PC-3 (cell line): Measurements from ENCODE around the gene TBX15. TPM values are rescaled to one million over a fixed set of nuclear protein-coding genes. Genes with fewer than 3 reads are reported as not detected.
"Not testable (repeated sequence)": the region's sequence is repeated elsewhere in the genome, so short reads cannot be mapped to it uniquely, and the experiment has no call there.

Experiments
- ATAC-seq: fragments of 200-7000 bp; cut with Tn5 transposase; 2 replicates; pipeline ENCODE4 v1.9.1; 2020; ENCODE audit warnings: mild to moderate bottlenecking, moderate library complexity
- BruUV-seq: library from RNA; stranded (reverse); fragments of 400-500 nt; replicated peaks from 2 replicates; lab custom pipeline; 2021; lab: Mats Ljungman, UMichigan
- CTCF ChIA-PET: fragments of 300-600 bp; sonication (Branson Sonifier 250); formaldehyde crosslinking; loops from one replicate; lab custom pipeline; 2022; ENCODE audit warnings: antibody characterized with exemption; lab: Charles Lee
- POLR2A ChIA-PET: fragments of 300-600 bp; sonication (Branson Sonifier 250); formaldehyde crosslinking; loops from one replicate; lab custom pipeline; 2022; ENCODE audit warnings: antibody characterized with exemption; ENCODE audit not compliant: unreplicated experiment; lab: Charles Lee
- DNase-seq: peaks from one replicate; pipeline ENCODE4 v3.0.0-alpha.2; 2015
- H2AFZ ChIP-seq: fragments of 300-600 bp; sonication (generic); 2 replicates; pipeline ENCODE4 v1.6.0; 2016; ENCODE audit warnings: antibody characterized with exemption, low read length
- H3F3A ChIP-seq: fragments of 300-600 bp; sonication (generic); one replicate; pipeline ENCODE4 v1.6.0; 2017; ENCODE audit warnings: antibody characterized with exemption, low read length, control low read depth, mild to moderate bottlenecking; ENCODE audit not compliant: unreplicated experiment
- H3K27ac ChIP-seq: fragments of 300-600 bp; sonication (generic); 2 replicates; pipeline ENCODE4 v1.5.1; 2016; ENCODE audit warnings: mild to moderate bottlenecking, low read length
- H3K27me3 ChIP-seq: fragments of 300-600 bp; sonication (generic); 2 replicates; pipeline ENCODE4 v1.6.1; 2016; ENCODE audit warnings: low read length, mixed read lengths
- H3K36me3 ChIP-seq: fragments of 300-600 bp; sonication (generic); 2 replicates; pipeline ENCODE4 v1.6.1; 2016; ENCODE audit warnings: low read depth, mixed run types, low read length, mixed read lengths
- H3K4me1 ChIP-seq: fragments of 300-600 bp; sonication (generic); 2 replicates; pipeline ENCODE4 v1.5.1; 2016; ENCODE audit warnings: low read length; ENCODE audit not compliant: insufficient read depth
- H3K4me2 ChIP-seq: fragments of 300-600 bp; sonication (generic); 2 replicates; pipeline ENCODE4 v1.6.0; 2016; ENCODE audit warnings: low read length
- H3K4me3 ChIP-seq: fragments of 300-600 bp; sonication (generic); 2 replicates; pipeline ENCODE4 v1.5.1; 2016; ENCODE audit warnings: mild to moderate bottlenecking, low read length, mixed read lengths
- H3K79me2 ChIP-seq: fragments of 300-600 bp; sonication (generic); 2 replicates; pipeline ENCODE4 v1.6.1; 2017; ENCODE audit warnings: low read length, mixed read lengths
- H3K9ac ChIP-seq: fragments of 300-600 bp; sonication (generic); 2 replicates; pipeline ENCODE4 v1.6.0; 2016; ENCODE audit warnings: mild to moderate bottlenecking, low read length
- H3K9me2 ChIP-seq: fragments of 300-600 bp; sonication (generic); replicated peaks from 2 replicates; pipeline ENCODE4 v1.6.1; 2016; ENCODE audit warnings: mixed run types, low read length, mixed read lengths
- H3K9me3 ChIP-seq: fragments of 300-600 bp; sonication (generic); 2 replicates; pipeline ENCODE4 v1.6.1; 2016; ENCODE audit warnings: low read length, mixed read lengths
- H4K20me1 ChIP-seq: fragments of 300-600 bp; sonication (generic); 2 replicates; pipeline ENCODE4 v1.6.1; 2016; ENCODE audit warnings: low read length, mixed read lengths
- EZH2 ChIP-seq: fragments of 300-600 bp; sonication (generic); IDR thresholded peaks from one replicate; pipeline ENCODE4 v1.6.1; 2017; ENCODE audit warnings: antibody characterized with exemption, mild to moderate bottlenecking, low read length; ENCODE audit not compliant: unreplicated experiment
- EZH2phosphoT487 ChIP-seq: fragments of 300-600 bp; sonication (generic); IDR thresholded peaks from 2 replicates; pipeline ENCODE4 v1.6.1; 2018; ENCODE audit warnings: mild to moderate bottlenecking, antibody characterized with exemption, low read length, borderline replicate concordance
- intact Hi-C: fragments of 100-400 bp; cut with micrococcal nuclease; formaldehyde crosslinking; loops from 2 replicates; pipeline ENCODE4 v1.9.0; 2023
- total RNA-seq: library from RNA; depleted of rRNA; stranded (reverse); fragments of >200 nt; gene quantifications from 2 replicates; pipeline ENCODE4 v1.2.3, GENCODE V29; 2014
- TF ChIP-seq, protein P1 (sequence below): fragments of 300-600 bp; sonication (generic); conservative IDR thresholded peaks from 2 replicates; pipeline ENCODE4 v1.5.1; 2017; ENCODE audit warnings: antibody characterized with exemption, low read depth, mild to moderate bottlenecking, low read length

The TBX15 gene
- total RNA-seq, 1 experiment from 2014 or later, result 0.58 TPM

DNA sequence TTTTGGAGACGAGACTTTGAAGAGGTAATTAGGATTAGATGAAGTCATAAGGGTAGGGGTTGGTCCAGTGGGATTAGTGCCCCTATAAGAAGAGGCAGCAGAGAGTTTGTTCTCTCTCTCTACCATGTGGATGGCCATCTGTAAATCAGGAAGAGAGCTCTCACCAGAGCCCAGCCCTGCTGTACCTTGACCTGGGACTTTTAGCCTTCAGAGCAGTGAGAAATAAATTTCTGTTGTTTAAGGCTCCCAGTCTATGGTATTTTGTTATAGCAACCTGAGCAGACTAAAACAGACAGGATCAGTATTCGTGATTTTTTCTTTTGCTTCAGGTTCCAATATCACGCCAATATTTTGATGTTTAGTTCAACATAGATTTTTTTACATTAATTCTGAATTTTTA is 30.0 kb downstream of the TBX15 start:
- intact Hi-C loops, result no loop called here
- ChIA-PET CTCF (no interaction called here), POLR2A (no interaction called here)
- no TSS peak for BruUV-seq
- ATAC-seq (no peak), DNase-seq (no peak)
- Histone ChIP-seq H3F3A (no peaks in the 10 kb centered on the region), H3K4me3 (no peak overlapping the region), H3K9ac (no peak overlapping the region), H4K20me1 (no peaks in the 10 kb centered on the region), H3K27ac (no peak overlapping the region), H3K79me2 (no peaks in the 10 kb centered on the region), H3K9me3 (no peaks in the 10 kb centered on the region), H3K36me3 (no peaks in the 10 kb centered on the region), H3K4me1 (peaks cover 23% of the 10 kb centered on the region), H2AFZ (no peak overlapping the region), H3K4me2 (no peak overlapping the region), H3K27me3 (no peaks in the 10 kb centered on the region), H3K9me2 (no peaks in the 10 kb centered on the region)
- TF ChIP-seq EZH2phosphoT487 (no peak), EZH2 (no peak)
- TF ChIP-seq, protein P1, sequence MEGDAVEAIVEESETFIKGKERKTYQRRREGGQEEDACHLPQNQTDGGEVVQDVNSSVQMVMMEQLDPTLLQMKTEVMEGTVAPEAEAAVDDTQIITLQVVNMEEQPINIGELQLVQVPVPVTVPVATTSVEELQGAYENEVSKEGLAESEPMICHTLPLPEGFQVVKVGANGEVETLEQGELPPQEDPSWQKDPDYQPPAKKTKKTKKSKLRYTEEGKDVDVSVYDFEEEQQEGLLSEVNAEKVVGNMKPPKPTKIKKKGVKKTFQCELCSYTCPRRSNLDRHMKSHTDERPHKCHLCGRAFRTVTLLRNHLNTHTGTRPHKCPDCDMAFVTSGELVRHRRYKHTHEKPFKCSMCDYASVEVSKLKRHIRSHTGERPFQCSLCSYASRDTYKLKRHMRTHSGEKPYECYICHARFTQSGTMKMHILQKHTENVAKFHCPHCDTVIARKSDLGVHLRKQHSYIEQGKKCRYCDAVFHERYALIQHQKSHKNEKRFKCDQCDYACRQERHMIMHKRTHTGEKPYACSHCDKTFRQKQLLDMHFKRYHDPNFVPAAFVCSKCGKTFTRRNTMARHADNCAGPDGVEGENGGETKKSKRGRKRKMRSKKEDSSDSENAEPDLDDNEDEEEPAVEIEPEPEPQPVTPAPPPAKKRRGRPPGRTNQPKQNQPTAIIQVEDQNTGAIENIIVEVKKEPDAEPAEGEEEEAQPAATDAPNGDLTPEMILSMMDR, result no peak

GRCh38 chr1:118957579-118957978 is 30.6 kb downstream of the TBX15 start:
- H3K9me2 ChIP-seq, ATAC-seq, H2AFZ ChIP-seq, intact Hi-C loops, CTCF ChIA-PET, H4K20me1 ChIP-seq, H3K27me3 ChIP-seq, H3K4me2 ChIP-seq, H3K79me2 ChIP-seq, H3K9ac ChIP-seq, H3K4me3 ChIP-seq, BruUV-seq, H3F3A ChIP-seq, DNase-seq, H3K36me3 ChIP-seq, H3K9me3 ChIP-seq, POLR2A ChIA-PET, H3K27ac ChIP-seq: not testable (repeated sequence)
- H3K4me1 ChIP-seq, result peaks cover 23% of the 10 kb centered on the region

DNA sequence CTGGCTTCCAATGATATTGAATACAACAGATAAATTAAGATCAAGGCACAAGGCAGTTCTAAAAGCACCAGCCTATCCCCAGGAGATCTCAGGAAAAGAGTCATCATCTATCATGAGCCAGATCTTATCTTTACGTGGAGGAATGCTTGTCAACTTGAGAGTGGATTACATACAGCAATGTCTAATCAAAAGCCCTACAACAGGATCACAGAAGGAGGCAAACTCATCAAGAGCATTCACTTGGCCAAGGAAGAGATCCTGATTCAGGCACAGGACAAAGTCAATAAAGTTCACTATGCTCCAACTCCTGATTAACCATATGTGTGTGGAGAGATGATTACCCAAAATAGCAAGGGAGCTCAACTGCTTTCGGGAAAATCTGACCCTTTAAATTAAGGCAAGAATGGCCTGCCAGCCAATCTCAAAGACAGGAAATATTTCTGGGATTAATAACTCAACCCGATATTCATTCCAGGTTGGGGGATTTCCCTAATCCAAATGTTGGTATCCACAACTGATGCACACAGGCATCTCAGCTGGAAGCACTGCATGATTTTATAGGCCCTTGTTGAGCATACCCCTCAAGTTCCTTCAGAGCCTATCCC is 33.7 kb downstream of the TBX15 start:
- ChIA-PET CTCF (no interaction called here), POLR2A (no interaction called here)
- ATAC-seq, result no peak
- no peak overlapping the region for H2AFZ ChIP-seq
- no peak overlapping the region for H3K9ac ChIP-seq
- no peaks in the 10 kb centered on the region for H3K79me2 ChIP-seq
- H3K9me3 ChIP-seq, result no peaks in the 10 kb centered on the region
- no peak overlapping the region for H3K4me2 ChIP-seq
- intact Hi-C loops, result no loop called here
- no peak overlapping the region for H3K27ac ChIP-seq
- H3K9me2 ChIP-seq, result no peaks in the 10 kb centered on the region
- no TSS peak for BruUV-seq
- H3K4me1 ChIP-seq, result peaks cover 3% of the 10 kb centered on the region
- H3F3A ChIP-seq, result no peaks in the 10 kb centered on the region
- no peak for DNase-seq
- no peaks in the 10 kb centered on the region for H3K27me3 ChIP-seq
- no peak overlapping the region for H3K4me3 ChIP-seq
- no peak for TF ChIP-seq EZH2
- TF ChIP-seq, protein P1, result no peak
- no peak for TF ChIP-seq EZH2phosphoT487
- H3K36me3 ChIP-seq, result no peaks in the 10 kb centered on the region
- H4K20me1 ChIP-seq, result no peaks in the 10 kb centered on the region
